ENCODE measurements around the gene CHST13. TPM values are rescaled to one million over a fixed set of nuclear protein-coding genes. Genes with fewer than 3 reads are reported as not detected.

The CHST13 gene
- polyA plus RNA-seq, 3 donors from 2014 or later = 0.67 TPM; not detected in 2

- H3K4me1 Mint-ChIP-seq = no peaks in the 10 kb centered on the region
- H3K36me3 Mint-ChIP-seq = no peaks in the 10 kb centered on the region
- no peak overlapping the region for H3K4me3 Mint-ChIP-seq
- H3K9me3 Mint-ChIP-seq = no peaks in the 10 kb centered on the region
- no peak overlapping the region for H3K27ac Mint-ChIP-seq
- DNase-seq = no peak
- H3K27me3 Mint-ChIP-seq (ENCODE audit: low read depth in 3 of 3) = peaks cover 0 to 3% (median 2%) of the 10 kb centered on the region in 3 donors
These were observed 24.9 kb downstream of the CHST13 start for GRCh38 chr3:126548556-126549466.

- Mint-ChIP-seq H3K27me3 (ENCODE audit: low read depth in 3 of 3) (peaks cover 0 to 3% (median 2%) of the 10 kb centered on the region in 3 donors), H3K36me3 (no peaks in the 10 kb centered on the region), H3K9me3 (no peaks in the 10 kb centered on the region), H3K4me1 (no peaks in the 10 kb centered on the region), H3K27ac (no peak overlapping the region), H3K4me3 (no peak overlapping the region)
- no peak for DNase-seq
These were observed 26.0 kb downstream of the CHST13 start for GRCh38 chr3:126549861-126550487.

- Mint-ChIP-seq H3K36me3 (no peaks in the 10 kb centered on the region), H3K27me3 (ENCODE audit: low read depth in 3 of 3) (peaks cover 0 to 3% (median 2%) of the 10 kb centered on the region in 3 donors), H3K4me3 (no peak overlapping the region), H3K27ac (no peak overlapping the region), H3K9me3 (no peaks in the 10 kb centered on the region), H3K4me1 (no peaks in the 10 kb centered on the region)
- no peak for DNase-seq
These were observed 26.6 kb downstream of the CHST13 start for GRCh38 chr3:126550488-126551051.

- Mint-ChIP-seq H3K9me3 (no peaks in the 10 kb centered on the region), H3K36me3 (no peaks in the 10 kb centered on the region), H3K4me1 (no peaks in the 10 kb centered on the region), H3K27me3 (ENCODE audit: low read depth in 3 of 3) (peaks cover 0 to 3% (median 2%) of the 10 kb centered on the region in 3 donors), H3K27ac (no peak overlapping the region), H3K4me3 (no peak overlapping the region)
- no peak for DNase-seq
These were observed 27.3 kb downstream of the CHST13 start for GRCh38 chr3:126551121-126551838.

- Mint-ChIP-seq H3K4me1 (no peaks in the 10 kb centered on the region), H3K27ac (no peak overlapping the region), H3K27me3 (ENCODE audit: low read depth in 3 of 3) (peaks cover 0 to 3% (median 2%) of the 10 kb centered on the region in 3 donors), H3K36me3 (no peaks in the 10 kb centered on the region), H3K9me3 (no peaks in the 10 kb centered on the region), H3K4me3 (no peak overlapping the region)
- DNase-seq = no peak
These were observed 28.1 kb downstream of the CHST13 start for GRCh38 chr3:126551839-126552687.

GRCh38 chr3:126552688-126553283, 28.8 kb downstream of the CHST13 start:
- no peaks in the 10 kb centered on the region for H3K9me3 Mint-ChIP-seq
- DNase-seq = no peak
- no peak overlapping the region for H3K4me3 Mint-ChIP-seq
- no peak overlapping the region for H3K27ac Mint-ChIP-seq
- H3K27me3 Mint-ChIP-seq (ENCODE audit: low read depth in 3 of 3) = peaks cover 0 to 3% (median 0%) of the 10 kb centered on the region in 3 donors
- H3K36me3 Mint-ChIP-seq = no peaks in the 10 kb centered on the region
- no peaks in the 10 kb centered on the region for H3K4me1 Mint-ChIP-seq

- DNase-seq = no peak
- Mint-ChIP-seq H3K4me1 (no peaks in the 10 kb centered on the region), H3K27me3 (ENCODE audit: low read depth in 3 of 3) (peaks cover 0 to 3% (median 0%) of the 10 kb centered on the region in 3 donors), H3K4me3 (no peak overlapping the region), H3K9me3 (no peaks in the 10 kb centered on the region), H3K27ac (no peak overlapping the region), H3K36me3 (no peaks in the 10 kb centered on the region)
These were observed 29.5 kb downstream of the CHST13 start for GRCh38 chr3:126553284-126554084.

- H3K27ac Mint-ChIP-seq = no peak overlapping the region
- H3K4me3 Mint-ChIP-seq = no peak overlapping the region
- H3K4me1 Mint-ChIP-seq = no peaks in the 10 kb centered on the region
- no peaks in the 10 kb centered on the region for H3K9me3 Mint-ChIP-seq
- H3K27me3 Mint-ChIP-seq (ENCODE audit: low read depth in 3 of 3) = peaks cover 0 to 3% (median 0%) of the 10 kb centered on the region in 3 donors
- no peaks in the 10 kb centered on the region for H3K36me3 Mint-ChIP-seq
- DNase-seq = no peak
These were observed 30.9 kb downstream of the CHST13 start for GRCh38 chr3:126554560-126555525.

- Mint-ChIP-seq H3K27ac (no peak overlapping the region), H3K36me3 (no peaks in the 10 kb centered on the region), H3K4me1 (no peaks in the 10 kb centered on the region), H3K9me3 (no peaks in the 10 kb centered on the region), H3K4me3 (no peak overlapping the region), H3K27me3 (ENCODE audit: low read depth in 3 of 3) (no peaks in the 10 kb centered on the region)
- no peak for DNase-seq
These were observed 32.1 kb downstream of the CHST13 start for GRCh38 chr3:126555795-126556636.

GRCh38 chr3:126556637-126557414, 32.9 kb downstream of the CHST13 start:
- peaks cover 0 to under 1% (median 0%) of the 10 kb centered on the region in 3 donors for H3K36me3 Mint-ChIP-seq

More at GRCh38 chr3:126556637-126557414, 32.9 kb downstream of the CHST13 start:
- Mint-ChIP-seq H3K4me1 (no peaks in the 10 kb centered on the region), H3K27me3 (ENCODE audit: low read depth in 3 of 3) (peaks cover 0 to 3% (median 0%) of the 10 kb centered on the region in 3 donors), H3K9me3 (no peaks in the 10 kb centered on the region), H3K27ac (no peak overlapping the region), H3K4me3 (no peak overlapping the region)
- DNase-seq = no peak

Measured in immature natural killer cell (primary cell).